ENCODE data around the gene LRP8. TPM values are rescaled to one million over a fixed set of nuclear protein-coding genes. Genes with fewer than 3 reads are reported as not detected.

LRP8 gene
- total RNA-seq, 1 experiment from 2014 or later = 54.4 TPM

- Histone ChIP-seq H3K4me3 (ENCODE audit: low read length) (peak within 1 kb of the TSS; percentile 91), H3K9me2 (replicated peaks; ENCODE audit: low read length) (no peaks in the 10 kb centered on the region), H3F3A (ENCODE audit: low read length, unreplicated experiment) (no peaks in the 10 kb centered on the region), H3K4me2 (ENCODE audit: low read length) (peak within 1 kb of the TSS; percentile 96), H3K27ac (ENCODE audit: low read length) (peak within 1 kb of the TSS; percentile 55), H3K9ac (ENCODE audit: low read length) (peak within 1 kb of the TSS; percentile 96), H3K36me3 (ENCODE audit: low read depth, low read length) (no peaks in the 10 kb centered on the region), H4K20me1 (ENCODE audit: low read length) (no peaks in the 10 kb centered on the region), H3K4me1 (ENCODE audit: insufficient read depth, low read length) (peaks cover 23% of the 10 kb centered on the region), H3K79me2 (ENCODE audit: low read length) (peaks cover 16% of the 10 kb centered on the region), H3K27me3 (ENCODE audit: low read length) (no peaks in the 10 kb centered on the region), H3K9me3 (ENCODE audit: low read length) (no peaks in the 10 kb centered on the region), H2AFZ (ENCODE audit: low read length) (peak within 1 kb of the TSS; percentile 94)
- BruUV-seq (replicated peaks) = no TSS peak
- ATAC-seq (peak; percentile 99), DNase-seq (peak; percentile 94)
- ChIA-PET CTCF (interaction anchor here (0.5 to 1.1 kb wide), 3 partner anchors 20 to 699 kb away, joined by 3 to 4 read pairs (median 3); no protein-coding TSS in a partner anchor), POLR2A (ENCODE audit: unreplicated experiment) (no interaction called here)
- intact Hi-C loops (cut with micrococcal nuclease) = no loop called here
- TF ChIP-seq, protein P1, sequence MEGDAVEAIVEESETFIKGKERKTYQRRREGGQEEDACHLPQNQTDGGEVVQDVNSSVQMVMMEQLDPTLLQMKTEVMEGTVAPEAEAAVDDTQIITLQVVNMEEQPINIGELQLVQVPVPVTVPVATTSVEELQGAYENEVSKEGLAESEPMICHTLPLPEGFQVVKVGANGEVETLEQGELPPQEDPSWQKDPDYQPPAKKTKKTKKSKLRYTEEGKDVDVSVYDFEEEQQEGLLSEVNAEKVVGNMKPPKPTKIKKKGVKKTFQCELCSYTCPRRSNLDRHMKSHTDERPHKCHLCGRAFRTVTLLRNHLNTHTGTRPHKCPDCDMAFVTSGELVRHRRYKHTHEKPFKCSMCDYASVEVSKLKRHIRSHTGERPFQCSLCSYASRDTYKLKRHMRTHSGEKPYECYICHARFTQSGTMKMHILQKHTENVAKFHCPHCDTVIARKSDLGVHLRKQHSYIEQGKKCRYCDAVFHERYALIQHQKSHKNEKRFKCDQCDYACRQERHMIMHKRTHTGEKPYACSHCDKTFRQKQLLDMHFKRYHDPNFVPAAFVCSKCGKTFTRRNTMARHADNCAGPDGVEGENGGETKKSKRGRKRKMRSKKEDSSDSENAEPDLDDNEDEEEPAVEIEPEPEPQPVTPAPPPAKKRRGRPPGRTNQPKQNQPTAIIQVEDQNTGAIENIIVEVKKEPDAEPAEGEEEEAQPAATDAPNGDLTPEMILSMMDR (conservative IDR thresholded peaks at IDR 0.05; ENCODE audit: low read depth, low read length) = no peak
- no peak for TF ChIP-seq EZH2 (IDR thresholded peaks at IDR 0.05; ENCODE audit: low read length, unreplicated experiment)
- TF ChIP-seq EZH2phosphoT487 (IDR thresholded peaks at IDR 0.05; ENCODE audit: borderline replicate concordance, low read length) = no peak
Measured at GRCh38 chr1:53196485-53197290, 131.2 kb downstream of the LRP8 start, which contains the start of gene CPT2. CPT2 (plus strand) TSS chr1:53196824; CDS start chr1:53196944, 120 bp downstream.

- Histone ChIP-seq H3K4me3 (ENCODE audit: low read length) (peak overlapping the region; percentile 91), H3K36me3 (ENCODE audit: low read depth, low read length) (no peaks in the 10 kb centered on the region), H3K4me1 (ENCODE audit: insufficient read depth, low read length) (peaks cover 23% of the 10 kb centered on the region), H4K20me1 (ENCODE audit: low read length) (no peaks in the 10 kb centered on the region), H2AFZ (ENCODE audit: low read length) (peak overlapping the region; percentile 94), H3K27ac (ENCODE audit: low read length) (peak overlapping the region; percentile 55), H3K9me2 (replicated peaks; ENCODE audit: low read length) (no peaks in the 10 kb centered on the region), H3K9ac (ENCODE audit: low read length) (peak overlapping the region; percentile 96), H3F3A (ENCODE audit: low read length, unreplicated experiment) (no peaks in the 10 kb centered on the region), H3K27me3 (ENCODE audit: low read length) (no peaks in the 10 kb centered on the region), H3K79me2 (ENCODE audit: low read length) (peaks cover 16% of the 10 kb centered on the region), H3K9me3 (ENCODE audit: low read length) (no peaks in the 10 kb centered on the region), H3K4me2 (ENCODE audit: low read length) (peak overlapping the region; percentile 96)
- BruUV-seq (replicated peaks) = TSS peak; percentile 33
- POLR2A ChIA-PET (ENCODE audit: unreplicated experiment) = no interaction called here
- ATAC-seq = peak; percentile 42
- TF ChIP-seq EZH2 (IDR thresholded peaks at IDR 0.05; ENCODE audit: low read length, unreplicated experiment) (no peak), EZH2phosphoT487 (IDR thresholded peaks at IDR 0.05; ENCODE audit: borderline replicate concordance, low read length) (no peak)
- TF ChIP-seq, protein P1 (conservative IDR thresholded peaks at IDR 0.05; ENCODE audit: low read depth, low read length) = no peak
- intact Hi-C loops (cut with micrococcal nuclease) = no loop called here
- CTCF ChIA-PET = interaction anchor here (0.5 to 1.1 kb wide), 3 partner anchors 19 to 698 kb away, joined by 3 to 4 read pairs (median 3); no protein-coding TSS in a partner anchor
- DNase-seq = peak; percentile 32
Measured at GRCh38 chr1:53196017-53196484, 131.8 kb downstream of the LRP8 start.

Measured in PC-3 (cell line).